ENCODE data around the gene NDRG4. TPM values are rescaled to one million over a fixed set of nuclear protein-coding genes. Genes with fewer than 3 reads are reported as not detected.

The NDRG4 gene
- total and polyA plus RNA-seq, 2 of the 13 experiments (the other 11 are each of a cell fraction or from before 2014, with no cell fraction given) = 1.7 to 2.7 TPM

- Histone ChIP-seq H3K4me1 (ENCODE audit: insufficient read depth, low read length) (no peaks in the 10 kb centered on the region), H4K20me1 (ENCODE audit: insufficient read depth, low read length) (no peaks in the 10 kb centered on the region), H3K4me3 (replicated peaks in 1 of 3; ENCODE audit: insufficient read depth in 1 of 3, low read depth in 2 of 3, low read length in 3 of 3) (no peak overlapping the region), H3K4me2 (ENCODE audit: low read depth, low read length) (no peak overlapping the region), H3K27ac (ENCODE audit: extremely low read length, insufficient read depth, low read length) (no peak overlapping the region), H3K79me2 (ENCODE audit: insufficient read depth, low read length) (no peaks in the 10 kb centered on the region), H3K9ac (ENCODE audit: insufficient read depth, low read depth, low read length) (no peak overlapping the region), H3K9me3 (ENCODE audit: low read length) (no peaks in the 10 kb centered on the region), H2AFZ (ENCODE audit: low read length) (no peak overlapping the region), H3K27me3 (ENCODE audit: control insufficient read depth in 1 of 2, insufficient read depth in 2 of 2, low read length in 2 of 2) (peaks cover 1 to 38% of the 10 kb centered on the region in 2 experiments; a peak in 2 of 5 replicates), H3K36me3 (replicated peaks in 1 of 2; ENCODE audit: control insufficient read depth in 1 of 2, insufficient read depth in 2 of 2, low read length in 2 of 2) (no peaks in the 10 kb centered on the region)
- WGBS (ENCODE audit: low lambda C conversion rate) = 24% methylated on average over 4 of the region's 4 CpGs
- in situ Hi-C loops (cut with HindIII; ENCODE audit: extremely low pct_ligation_motif_present, low pct_unique_long_range_greater_than_20kb) (no loop called here), intact Hi-C loops (cut with micrococcal nuclease; ENCODE audit: unreplicated experiment) (no loop called here)
- no peak for DNase-seq (ENCODE audit: low spot score)
- no TSS peak for BruUV-seq (replicated peaks)
- ChIA-PET CTCF (ENCODE audit: low intra/inter-chr PET ratio, low total read pairs) (no interaction called here), POLR2A (no interaction called here)
- no peak for ATAC-seq
- no peak for FAIRE-seq
- TF ChIP-seq CEBPG (CRISPR knock-in tag; IDR thresholded peaks at IDR 0.05) = no peak
- no peak for TF ChIP-seq XBP1 (CRISPR knock-in tag; IDR thresholded peaks at IDR 0.05)
- no peak for TF ChIP-seq SRF (IDR thresholded peaks at IDR 0.05; ENCODE audit: low read depth, low read length)
- no peak for TF ChIP-seq KLF6 (CRISPR knock-in tag; IDR thresholded peaks at IDR 0.05)
- TF ChIP-seq CCAR2 (optimal IDR thresholded peaks at IDR 0.05; ENCODE audit: low read depth, low read length) = no peak
- TF ChIP-seq ISX (CRISPR knock-in tag; conservative IDR thresholded peaks at IDR 0.05) = no peak
- TF ChIP-seq TAF15 (IDR thresholded peaks at IDR 0.05; ENCODE audit: low read depth, low read length, poor library complexity, severe bottlenecking) = no peak
- no peak for TF ChIP-seq RAD51 (IDR thresholded peaks at IDR 0.05; ENCODE audit: borderline replicate concordance)
- no peak for TF ChIP-seq DDIT3 (CRISPR knock-in tag; IDR thresholded peaks at IDR 0.05)
- no peak for TF ChIP-seq ZNF451 (CRISPR knock-in tag; IDR thresholded peaks at IDR 0.05)
- TF ChIP-seq PLSCR1 (CRISPR knock-in tag; IDR thresholded peaks at IDR 0.05; ENCODE audit: borderline replicate concordance) = no peak
- no peak for TF ChIP-seq NFIB (CRISPR knock-in tag; IDR thresholded peaks at IDR 0.05; ENCODE audit: borderline replicate concordance)
These were observed 24.8 kb upstream of the NDRG4 start for GRCh38 chr16:58475091-58475619.
